Neural progenitor cell (in vitro differentiated cells): Measurements from ENCODE around the gene CBL.

ENCODE experiments used
- CTCF ChIP-seq: fragments of 200-600 bp; sonication (generic); IDR thresholded peaks from 2 replicates; pipeline ENCODE4 v1.5.1; 2017; ENCODE audit warnings: antibody characterized with exemption, mild to moderate bottlenecking
- EZH2 ChIP-seq: fragments of 200-600 bp; sonication (generic); IDR thresholded peaks from 2 replicates; pipeline ENCODE4 v1.6.1; 2017; ENCODE audit warnings: antibody characterized with exemption, mild to moderate bottlenecking, moderate library complexity
- EZH2phosphoT487 ChIP-seq: fragments of 200-600 bp; sonication (generic); IDR thresholded peaks from 2 replicates; pipeline ENCODE4 v1.6.1; 2017; ENCODE audit warnings: antibody characterized with exemption

- TF ChIP-seq CTCF: no peak
- no peak for TF ChIP-seq EZH2phosphoT487
- no peak for TF ChIP-seq EZH2
Measured at GRCh38 chr11:119290894-119291497, 84.9 kb downstream of the CBL start.
